Colon (tissue), 2 donors: ENCODE data around the gene P2RX1.

Experiments
- FAIRE-seq: peaks from 2 replicates; lab custom pipeline; 2012; peaks lifted over from hg19 to GRCh38; lab: Jason Lieb, UNC
- donor health status: control.
- donor health status: control.

The P2RX1 gene

GRCh38 chr17:3887804-3888203, 28.5 kb downstream of the P2RX1 start:
- FAIRE-seq = no peak

GRCh38 chr17:3887394-3887793, 28.9 kb downstream of the P2RX1 start:
- no peak for FAIRE-seq

- FAIRE-seq = no peak
Observed at GRCh38 chr17:3886776-3887175, 29.5 kb downstream of the P2RX1 start.

GRCh38 chr17:3885970-3886369, 30.3 kb downstream of the P2RX1 start:
- FAIRE-seq = no peak

- FAIRE-seq = no peak
Observed at GRCh38 chr17:3885271-3885670, 31.0 kb downstream of the P2RX1 start.

GRCh38 chr17:3884188-3884587, 32.1 kb downstream of the P2RX1 start:
- no peak for FAIRE-seq

- FAIRE-seq = no peak
Observed at GRCh38 chr17:3882276-3882675, 34.0 kb downstream of the P2RX1 start.

- no peak for FAIRE-seq
Observed at GRCh38 chr17:3880983-3881382, 35.3 kb downstream of the P2RX1 start.

- no peak for FAIRE-seq
Observed at GRCh38 chr17:3879591-3880417, 36.5 kb downstream of the P2RX1 start.

GRCh38 chr17:3879186-3879585, 37.1 kb downstream of the P2RX1 start:
- FAIRE-seq = no peak

- FAIRE-seq = no peak
Observed at GRCh38 chr17:3877220-3877619, 39.0 kb downstream of the P2RX1 start.

GRCh38 chr17:3875317-3875716, 40.9 kb downstream of the P2RX1 start:
- no peak for FAIRE-seq

- no peak for FAIRE-seq
Observed at GRCh38 chr17:3873862-3874261, 42.4 kb downstream of the P2RX1 start.

- FAIRE-seq = no peak
Observed at GRCh38 chr17:3870871-3871306, 45.4 kb downstream of the P2RX1 start.

GRCh38 chr17:3867606-3868005, 48.7 kb downstream of the P2RX1 start:
- FAIRE-seq = no peak

GRCh38 chr17:3867106-3867505, 49.2 kb downstream of the P2RX1 start:
- no peak for FAIRE-seq

- no peak for FAIRE-seq
Observed at GRCh38 chr17:3866276-3866675, 50.0 kb downstream of the P2RX1 start.

GRCh38 chr17:3865176-3865575, 51.1 kb downstream of the P2RX1 start:
- FAIRE-seq = no peak

- FAIRE-seq = no peak
Observed at GRCh38 chr17:3864534-3864933, 51.7 kb downstream of the P2RX1 start.

- no peak for FAIRE-seq
Observed at GRCh38 chr17:3861761-3862681, 54.2 kb downstream of the P2RX1 start.

GRCh38 chr17:3860939-3861700, 55.1 kb downstream of the P2RX1 start:
- FAIRE-seq = no peak

GRCh38 chr17:3859940-3860339, 56.3 kb downstream of the P2RX1 start:
- FAIRE-seq = no peak
